ENCODE data around the gene COL7A1.
A peak's percentile ranks its signal among the peaks of the same experiment; 100 is the strongest.

Gene COL7A1

GRCh38 chr3:48617559-48617958 lies 22.4 kb upstream of the COL7A1 start:
- no peak for DNase-seq

GRCh38 chr3:48614044-48614443 lies 18.9 kb upstream of the COL7A1 start:
- DNase-seq: no peak

- no peak for DNase-seq
These were observed 17.2 kb upstream of the COL7A1 start for GRCh38 chr3:48612309-48612708.

- peak; percentile 28 for DNase-seq
These were observed 14.2 kb upstream of the COL7A1 start, which contains the start of gene UQCRC1 for GRCh38 chr3:48609088-48610005. Gene UQCRC1 (minus strand): TSS chr3:48609646. CDS start chr3:48609620, 26 bp downstream.

GRCh38 chr3:48607519-48607918 lies 12.4 kb upstream of the COL7A1 start:
- DNase-seq: no peak

- DNase-seq: no peak
These were observed 6.5 kb upstream of the COL7A1 start for GRCh38 chr3:48601622-48601994.

- no peak for DNase-seq
These were observed 5.8 kb upstream of the COL7A1 start for GRCh38 chr3:48600711-48601621.

- no peak for DNase-seq
These were observed 4.6 kb upstream of the COL7A1 start for GRCh38 chr3:48599509-48600285.

GRCh38 chr3:48599077-48599501 lies 4.0 kb upstream of the COL7A1 start:
- no peak for DNase-seq

GRCh38 chr3:48598323-48599076 lies 3.4 kb upstream of the COL7A1 start:
- no peak for DNase-seq

GRCh38 chr3:48597408-48597800 lies 2.3 kb upstream of the COL7A1 start:
- DNase-seq: no peak

GRCh38 chr3:48596676-48597407 lies 1.7 kb upstream of the COL7A1 start:
- no peak for DNase-seq

GRCh38 chr3:48596157-48596556 lies 1.0 kb upstream of the COL7A1 start:
- no peak for DNase-seq

- no peak for DNase-seq
These were observed 495 bp upstream of the COL7A1 start for GRCh38 chr3:48595526-48596121.

GRCh38 chr3:48594417-48595049 lies 596 bp downstream of the COL7A1 start:
- DNase-seq: no peak

- DNase-seq: no peak
These were observed 1.8 kb downstream of the COL7A1 start for GRCh38 chr3:48593337-48593736.

- DNase-seq: no peak
These were observed 2.5 kb downstream of the COL7A1 start for GRCh38 chr3:48592519-48593087.

- no peak for DNase-seq
These were observed 3.1 kb downstream of the COL7A1 start for GRCh38 chr3:48591886-48592518.

- DNase-seq: no peak
These were observed 3.7 kb downstream of the COL7A1 start for GRCh38 chr3:48591436-48591835.

- no peak for DNase-seq
These were observed 6.9 kb downstream of the COL7A1 start for GRCh38 chr3:48588230-48588629.
